ENCODE measurements around the gene PIGU.

PIGU gene

GRCh38 chr20:34581341-34582184 lies 95.3 kb downstream of the PIGU start:
- Histone ChIP-seq H3K9ac (ENCODE audit: low read depth in 1 of 2, low read length in 2 of 2) (no peak overlapping the region), H3K27ac (ENCODE audit: low read depth, low read length) (no peak overlapping the region), H3K4me1 (ENCODE audit: control insufficient read depth in 1 of 2, insufficient read depth in 2 of 2, low read length in 2 of 2) (peaks cover 17 to 28% of the 10 kb centered on the region in 2 donors), H3K36me3 (ENCODE audit: control insufficient read depth in 1 of 2, insufficient read depth in 2 of 2, low read length in 2 of 2) (peaks cover 7 to 21% of the 10 kb centered on the region in 2 donors), H3K4me3 (ENCODE audit: low read depth in 1 of 2, low read length in 2 of 2) (no peak overlapping the region), H3K9me3 (ENCODE audit: control insufficient read depth in 1 of 2, low read length in 2 of 2) (no peaks in the 10 kb centered on the region), H3K27me3 (ENCODE audit: control insufficient read depth in 1 of 2, insufficient read depth in 2 of 2, low read length in 2 of 2) (no peaks in the 10 kb centered on the region)

- no peaks in the 10 kb centered on the region for H3K9me3 ChIP-seq (ENCODE audit: control insufficient read depth in 1 of 2, low read length in 2 of 2)
- peak overlapping the region in 1 of 2 donors; percentile 4 for H3K9ac ChIP-seq (ENCODE audit: low read depth in 1 of 2, low read length in 2 of 2)
- H3K4me3 ChIP-seq (ENCODE audit: low read depth in 1 of 2, low read length in 2 of 2) = no peak overlapping the region
- H3K27me3 ChIP-seq (ENCODE audit: control insufficient read depth in 1 of 2, insufficient read depth in 2 of 2, low read length in 2 of 2) = no peaks in the 10 kb centered on the region
- peaks cover 6 to 23% of the 10 kb centered on the region in 2 donors for H3K36me3 ChIP-seq (ENCODE audit: control insufficient read depth in 1 of 2, insufficient read depth in 2 of 2, low read length in 2 of 2)
- H3K27ac ChIP-seq (ENCODE audit: low read depth, low read length) = no peak overlapping the region
- peaks cover 17 to 28% of the 10 kb centered on the region in 2 donors for H3K4me1 ChIP-seq (ENCODE audit: control insufficient read depth in 1 of 2, insufficient read depth in 2 of 2, low read length in 2 of 2)
Observed at GRCh38 chr20:34579979-34580940, 96.6 kb downstream of the PIGU start.

- Histone ChIP-seq H3K27me3 (ENCODE audit: control insufficient read depth in 1 of 2, insufficient read depth in 2 of 2, low read length in 2 of 2) (no peaks in the 10 kb centered on the region), H3K4me1 (ENCODE audit: control insufficient read depth in 1 of 2, insufficient read depth in 2 of 2, low read length in 2 of 2) (peaks cover 17 to 28% of the 10 kb centered on the region in 2 donors), H3K9ac (ENCODE audit: low read depth in 1 of 2, low read length in 2 of 2) (no peak overlapping the region), H3K9me3 (ENCODE audit: control insufficient read depth in 1 of 2, low read length in 2 of 2) (no peaks in the 10 kb centered on the region), H3K4me3 (ENCODE audit: low read depth in 1 of 2, low read length in 2 of 2) (no peak overlapping the region), H3K27ac (ENCODE audit: low read depth, low read length) (no peak overlapping the region), H3K36me3 (ENCODE audit: control insufficient read depth in 1 of 2, insufficient read depth in 2 of 2, low read length in 2 of 2) (peaks cover 3 to 25% of the 10 kb centered on the region in 2 donors)
Observed at GRCh38 chr20:34579191-34579978, 97.5 kb downstream of the PIGU start.

- no peak overlapping the region for H3K4me3 ChIP-seq (ENCODE audit: low read depth in 1 of 2, low read length in 2 of 2)
- H3K9ac ChIP-seq (ENCODE audit: low read depth in 1 of 2, low read length in 2 of 2) = no peak overlapping the region
- no peaks in the 10 kb centered on the region for H3K9me3 ChIP-seq (ENCODE audit: control insufficient read depth in 1 of 2, low read length in 2 of 2)
- no peak overlapping the region for H3K27ac ChIP-seq (ENCODE audit: low read depth, low read length)
- H3K36me3 ChIP-seq (ENCODE audit: control insufficient read depth in 1 of 2, insufficient read depth in 2 of 2, low read length in 2 of 2) = peaks cover 3 to 27% of the 10 kb centered on the region in 2 donors
- H3K27me3 ChIP-seq (ENCODE audit: control insufficient read depth in 1 of 2, insufficient read depth in 2 of 2, low read length in 2 of 2) = no peaks in the 10 kb centered on the region
- H3K4me1 ChIP-seq (ENCODE audit: control insufficient read depth in 1 of 2, insufficient read depth in 2 of 2, low read length in 2 of 2) = peaks cover 17 to 28% of the 10 kb centered on the region in 2 donors
Observed at GRCh38 chr20:34578521-34578920, 98.4 kb downstream of the PIGU start.

GRCh38 chr20:34578025-34578424 lies 98.9 kb downstream of the PIGU start:
- Histone ChIP-seq H3K27me3 (ENCODE audit: control insufficient read depth in 1 of 2, insufficient read depth in 2 of 2, low read length in 2 of 2) (no peaks in the 10 kb centered on the region), H3K36me3 (ENCODE audit: control insufficient read depth in 1 of 2, insufficient read depth in 2 of 2, low read length in 2 of 2) (peaks cover 3 to 28% of the 10 kb centered on the region in 2 donors), H3K9me3 (ENCODE audit: control insufficient read depth in 1 of 2, low read length in 2 of 2) (no peaks in the 10 kb centered on the region), H3K27ac (ENCODE audit: low read depth, low read length) (no peak overlapping the region), H3K9ac (ENCODE audit: low read depth in 1 of 2, low read length in 2 of 2) (no peak overlapping the region), H3K4me3 (ENCODE audit: low read depth in 1 of 2, low read length in 2 of 2) (no peak overlapping the region), H3K4me1 (ENCODE audit: control insufficient read depth in 1 of 2, insufficient read depth in 2 of 2, low read length in 2 of 2) (peaks cover 17 to 28% of the 10 kb centered on the region in 2 donors)

- H3K27me3 ChIP-seq (ENCODE audit: control insufficient read depth in 1 of 2, insufficient read depth in 2 of 2, low read length in 2 of 2) = no peaks in the 10 kb centered on the region
- H3K27ac ChIP-seq (ENCODE audit: low read depth, low read length) = no peak overlapping the region
- H3K36me3 ChIP-seq (ENCODE audit: control insufficient read depth in 1 of 2, insufficient read depth in 2 of 2, low read length in 2 of 2) = peaks cover 3 to 23% of the 10 kb centered on the region in 2 donors
- H3K9me3 ChIP-seq (ENCODE audit: control insufficient read depth in 1 of 2, low read length in 2 of 2) = no peaks in the 10 kb centered on the region
- peaks cover 17 to 23% of the 10 kb centered on the region in 2 donors for H3K4me1 ChIP-seq (ENCODE audit: control insufficient read depth in 1 of 2, insufficient read depth in 2 of 2, low read length in 2 of 2)
- no peak overlapping the region for H3K9ac ChIP-seq (ENCODE audit: low read depth in 1 of 2, low read length in 2 of 2)
- no peak overlapping the region for H3K4me3 ChIP-seq (ENCODE audit: low read depth in 1 of 2, low read length in 2 of 2)
Observed at GRCh38 chr20:34577061-34577460, 99.8 kb downstream of the PIGU start.

- H3K36me3 ChIP-seq (ENCODE audit: control insufficient read depth in 1 of 2, insufficient read depth in 2 of 2, low read length in 2 of 2) = peaks cover 3 to 19% of the 10 kb centered on the region in 2 donors
- no peaks in the 10 kb centered on the region for H3K9me3 ChIP-seq (ENCODE audit: control insufficient read depth in 1 of 2, low read length in 2 of 2)
- no peaks in the 10 kb centered on the region for H3K27me3 ChIP-seq (ENCODE audit: control insufficient read depth in 1 of 2, insufficient read depth in 2 of 2, low read length in 2 of 2)
- H3K4me1 ChIP-seq (ENCODE audit: control insufficient read depth in 1 of 2, insufficient read depth in 2 of 2, low read length in 2 of 2) = peaks cover 15 to 18% of the 10 kb centered on the region in 2 donors
- H3K4me3 ChIP-seq (ENCODE audit: low read depth in 1 of 2, low read length in 2 of 2) = no peak overlapping the region
- no peak overlapping the region for H3K27ac ChIP-seq (ENCODE audit: low read depth, low read length)
- H3K9ac ChIP-seq (ENCODE audit: low read depth in 1 of 2, low read length in 2 of 2) = no peak overlapping the region
Observed at GRCh38 chr20:34575756-34576155, 101.1 kb downstream of the PIGU start.

- Histone ChIP-seq H3K4me3 (ENCODE audit: low read depth in 1 of 2, low read length in 2 of 2) (no peak overlapping the region), H3K27ac (ENCODE audit: low read depth, low read length) (no peak overlapping the region), H3K4me1 (ENCODE audit: control insufficient read depth in 1 of 2, insufficient read depth in 2 of 2, low read length in 2 of 2) (peaks cover 11 to 15% of the 10 kb centered on the region in 2 donors), H3K9ac (ENCODE audit: low read depth in 1 of 2, low read length in 2 of 2) (no peak overlapping the region), H3K9me3 (ENCODE audit: control insufficient read depth in 1 of 2, low read length in 2 of 2) (no peaks in the 10 kb centered on the region), H3K36me3 (ENCODE audit: control insufficient read depth in 1 of 2, insufficient read depth in 2 of 2, low read length in 2 of 2) (peaks cover 4 to 19% of the 10 kb centered on the region in 2 donors), H3K27me3 (ENCODE audit: control insufficient read depth in 1 of 2, insufficient read depth in 2 of 2, low read length in 2 of 2) (no peaks in the 10 kb centered on the region)
Observed at GRCh38 chr20:34575271-34575670, 101.6 kb downstream of the PIGU start.

GRCh38 chr20:34574861-34575260 lies 102.0 kb downstream of the PIGU start:
- no peak overlapping the region for H3K27ac ChIP-seq (ENCODE audit: low read depth, low read length)
- H3K9ac ChIP-seq (ENCODE audit: low read depth in 1 of 2, low read length in 2 of 2) = no peak overlapping the region
- no peaks in the 10 kb centered on the region for H3K27me3 ChIP-seq (ENCODE audit: control insufficient read depth in 1 of 2, insufficient read depth in 2 of 2, low read length in 2 of 2)
- peaks cover 7 to 11% of the 10 kb centered on the region in 2 donors for H3K4me1 ChIP-seq (ENCODE audit: control insufficient read depth in 1 of 2, insufficient read depth in 2 of 2, low read length in 2 of 2)
- peaks cover 4 to 19% of the 10 kb centered on the region in 2 donors for H3K36me3 ChIP-seq (ENCODE audit: control insufficient read depth in 1 of 2, insufficient read depth in 2 of 2, low read length in 2 of 2)
- no peak overlapping the region for H3K4me3 ChIP-seq (ENCODE audit: low read depth in 1 of 2, low read length in 2 of 2)
- H3K9me3 ChIP-seq (ENCODE audit: control insufficient read depth in 1 of 2, low read length in 2 of 2) = no peaks in the 10 kb centered on the region
